Measurements from ENCODE around the gene TMEM11. TPM values are rescaled to one million over a fixed set of nuclear protein-coding genes. Genes with fewer than 3 reads are reported as not detected.

TMEM11 gene
- total RNA-seq, 3 donors from 2014 or later (not counting 1 experiment from before 2014, with no cell fraction given) = 18.4 to 27.0 (median 18.6) TPM

GRCh38 chr17:21209511-21210175 lies 4.3 kb downstream of the TMEM11 start:
- Mint-ChIP-seq H3K27me3 (ENCODE audit: low read depth in 2 of 2) (no peaks in the 10 kb centered on the region), H3K36me3 (no peaks in the 10 kb centered on the region), H3K9me3 (no peaks in the 10 kb centered on the region), H3K4me3 (no peak overlapping the region), H3K27ac (no peak overlapping the region), H3K4me1 (peaks cover 45 to 51% of the 10 kb centered on the region in 2 donors)
- intact Hi-C loops (cut with micrococcal nuclease) = loop anchor here (5.0 kb wide), 1 partner anchor 58 kb away; no protein-coding TSS in a partner anchor
- Histone ChIP-seq H3K27me3 (ENCODE audit: control insufficient read depth, insufficient read depth, low read length) (no peaks in the 10 kb centered on the region), H3K36me3 (ENCODE audit: control insufficient read depth, insufficient read depth, low read length) (peaks cover 8% of the 10 kb centered on the region), H3K4me3 (ENCODE audit: low read length) (no peak overlapping the region), H3K4me1 (ENCODE audit: control insufficient read depth, insufficient read depth, low read length) (peaks cover 25% of the 10 kb centered on the region), H3K27ac (ENCODE audit: low read length) (no peak overlapping the region), H3K9me3 (ENCODE audit: control insufficient read depth, insufficient read depth, low read length) (no peaks in the 10 kb centered on the region)
- TF ChIP-seq CTCF (IDR thresholded peaks at IDR 0.05) = no peak
- DNase-seq (no peak), ATAC-seq (no peak)
- 94% methylated on average over 17 of the region's 17 CpGs for WGBS (ENCODE audit: insufficient coverage)

GRCh38 chr17:21208352-21208751 lies 5.6 kb downstream of the TMEM11 start:
- WGBS (ENCODE audit: insufficient coverage) = 91% methylated on average over 7 of the region's 7 CpGs
- H3K27me3 ChIP-seq (ENCODE audit: control insufficient read depth, insufficient read depth, low read length) = no peaks in the 10 kb centered on the region
- peaks cover 45 to 56% of the 10 kb centered on the region in 2 donors for H3K4me1 Mint-ChIP-seq
- no peak overlapping the region for H3K4me3 ChIP-seq (ENCODE audit: low read length)
- H3K27ac ChIP-seq (ENCODE audit: low read length) = no peak overlapping the region
- no peak for TF ChIP-seq CTCF (IDR thresholded peaks at IDR 0.05)
- H3K27ac Mint-ChIP-seq = no peak overlapping the region
- H3K36me3 Mint-ChIP-seq = no peaks in the 10 kb centered on the region
- H3K36me3 ChIP-seq (ENCODE audit: control insufficient read depth, insufficient read depth, low read length) = peaks cover 8% of the 10 kb centered on the region
- peaks cover 23% of the 10 kb centered on the region for H3K4me1 ChIP-seq (ENCODE audit: control insufficient read depth, insufficient read depth, low read length)
- no peaks in the 10 kb centered on the region for H3K27me3 Mint-ChIP-seq (ENCODE audit: low read depth in 2 of 2)
- ATAC-seq (no peak), DNase-seq (no peak)
- no peaks in the 10 kb centered on the region for H3K9me3 Mint-ChIP-seq
- no peaks in the 10 kb centered on the region for H3K9me3 ChIP-seq (ENCODE audit: control insufficient read depth, insufficient read depth, low read length)
- intact Hi-C loops (cut with micrococcal nuclease) = no loop called here
- no peak overlapping the region for H3K4me3 Mint-ChIP-seq

GRCh38 chr17:21204935-21205334 lies 9.0 kb downstream of the TMEM11 start:
- ATAC-seq (no peak), DNase-seq (no peak)
- Histone ChIP-seq H3K4me3 (ENCODE audit: low read length) (no peak overlapping the region), H3K4me1 (ENCODE audit: control insufficient read depth, insufficient read depth, low read length) (no peaks in the 10 kb centered on the region), H3K36me3 (ENCODE audit: control insufficient read depth, insufficient read depth, low read length) (peaks cover 8% of the 10 kb centered on the region), H3K27me3 (ENCODE audit: control insufficient read depth, insufficient read depth, low read length) (no peaks in the 10 kb centered on the region), H3K9me3 (ENCODE audit: control insufficient read depth, insufficient read depth, low read length) (no peaks in the 10 kb centered on the region), H3K27ac (ENCODE audit: low read length) (no peak overlapping the region)
- intact Hi-C loops (cut with micrococcal nuclease) = no loop called here
- H3K27me3 Mint-ChIP-seq (ENCODE audit: low read depth in 2 of 2) = no peaks in the 10 kb centered on the region
- H3K4me3 Mint-ChIP-seq = no peak overlapping the region
- no peak overlapping the region for H3K27ac Mint-ChIP-seq
- H3K9me3 Mint-ChIP-seq = no peaks in the 10 kb centered on the region
- 95% methylated on average over 9 of the region's 9 CpGs for WGBS (ENCODE audit: insufficient coverage)
- no peak for TF ChIP-seq CTCF (IDR thresholded peaks at IDR 0.05)
- peaks cover 30 to 43% of the 10 kb centered on the region in 2 donors for H3K4me1 Mint-ChIP-seq
- H3K36me3 Mint-ChIP-seq = no peaks in the 10 kb centered on the region

DNA sequence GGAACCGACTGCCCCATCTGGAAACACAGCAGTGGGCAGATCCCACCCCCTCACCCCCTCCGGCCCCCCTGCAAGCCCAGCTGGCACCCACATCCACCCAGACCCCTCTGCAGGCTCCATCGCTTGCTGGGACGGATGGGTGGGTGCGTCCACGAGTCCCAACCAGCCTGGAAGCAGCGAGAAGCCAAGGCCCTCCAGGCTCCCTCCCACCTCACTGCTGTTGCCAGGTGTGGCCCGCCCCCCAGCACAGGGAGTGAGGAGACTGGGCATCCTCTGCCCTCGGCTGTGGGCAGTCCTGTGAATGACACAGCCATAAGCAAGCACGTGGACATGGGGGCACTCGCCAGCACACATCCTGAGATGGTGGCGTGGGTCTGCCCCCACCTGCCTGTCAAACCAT lies 11.4 kb downstream of the TMEM11 start:
- DNase-seq (no peak), ATAC-seq (no peak)
- 87% methylated on average over 12 of the region's 12 CpGs for WGBS (ENCODE audit: insufficient coverage)
- H3K27me3 ChIP-seq (ENCODE audit: control insufficient read depth, insufficient read depth, low read length) = no peaks in the 10 kb centered on the region
- H3K27ac Mint-ChIP-seq = no peak overlapping the region
- H3K9me3 Mint-ChIP-seq = no peaks in the 10 kb centered on the region
- H3K36me3 Mint-ChIP-seq = no peaks in the 10 kb centered on the region
- no peak overlapping the region for H3K4me3 Mint-ChIP-seq
- no peaks in the 10 kb centered on the region for H3K27me3 Mint-ChIP-seq (ENCODE audit: low read depth in 2 of 2)
- H3K9me3 ChIP-seq (ENCODE audit: control insufficient read depth, insufficient read depth, low read length) = no peaks in the 10 kb centered on the region
- peaks cover 15% of the 10 kb centered on the region for H3K36me3 ChIP-seq (ENCODE audit: control insufficient read depth, insufficient read depth, low read length)
- no peak overlapping the region for H3K4me3 ChIP-seq (ENCODE audit: low read length)
- no peak overlapping the region for H3K27ac ChIP-seq (ENCODE audit: low read length)
- H3K4me1 ChIP-seq (ENCODE audit: control insufficient read depth, insufficient read depth, low read length) = no peaks in the 10 kb centered on the region
- intact Hi-C loops (cut with micrococcal nuclease) = no loop called here
- TF ChIP-seq CTCF (IDR thresholded peaks at IDR 0.05) = no peak
- peaks cover 39 to 51% of the 10 kb centered on the region in 2 donors for H3K4me1 Mint-ChIP-seq
